ENCODE results near the gene LPAR3.
A peak's percentile ranks its signal among the peaks of the same experiment; 100 is the strongest.

LPAR3 gene

DNA sequence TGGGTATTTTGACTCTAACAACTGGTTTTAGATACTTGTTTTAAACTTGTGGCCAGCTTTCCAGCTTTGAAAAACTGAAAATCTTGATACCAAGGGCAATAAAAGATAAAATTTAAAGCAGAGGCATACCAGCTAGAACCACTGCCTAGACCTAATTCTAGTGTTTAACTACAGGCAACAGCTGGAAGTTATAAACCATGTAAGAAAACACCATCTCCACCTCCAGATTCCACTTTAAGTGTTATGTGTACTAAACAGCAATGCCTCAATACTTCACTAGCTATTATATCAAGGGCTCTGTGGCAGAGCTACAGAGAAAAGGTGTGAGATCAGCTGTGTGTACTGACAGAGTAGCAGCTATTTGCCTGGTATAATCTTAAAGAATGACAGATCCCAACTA is 69.5 kb downstream of the LPAR3 start:
- Histone ChIP-seq H3K9me3 (ENCODE audit: control insufficient read depth, insufficient read depth, low read depth, low read length) (no peaks in the 10 kb centered on the region), H3K27ac (ENCODE audit: extremely low read depth, low read depth, low read length) (no peak overlapping the region), H3K4me1 (ENCODE audit: control insufficient read depth, insufficient read depth, low read length) (no peaks in the 10 kb centered on the region), H3K4me3 (ENCODE audit: low read depth, low read length) (no peak overlapping the region), H3K36me3 (ENCODE audit: control insufficient read depth in 2 of 2, insufficient read depth in 1 of 2, low read length in 2 of 2) (no peaks in the 10 kb centered on the region)
- ChIA-PET CTCF (interaction anchor here (1.0 kb wide), 1 partner anchor 70 kb away, joined by 3 read pairs; no protein-coding TSS in a partner anchor), POLR2A (no interaction called here)
- TF ChIP-seq, protein P1, sequence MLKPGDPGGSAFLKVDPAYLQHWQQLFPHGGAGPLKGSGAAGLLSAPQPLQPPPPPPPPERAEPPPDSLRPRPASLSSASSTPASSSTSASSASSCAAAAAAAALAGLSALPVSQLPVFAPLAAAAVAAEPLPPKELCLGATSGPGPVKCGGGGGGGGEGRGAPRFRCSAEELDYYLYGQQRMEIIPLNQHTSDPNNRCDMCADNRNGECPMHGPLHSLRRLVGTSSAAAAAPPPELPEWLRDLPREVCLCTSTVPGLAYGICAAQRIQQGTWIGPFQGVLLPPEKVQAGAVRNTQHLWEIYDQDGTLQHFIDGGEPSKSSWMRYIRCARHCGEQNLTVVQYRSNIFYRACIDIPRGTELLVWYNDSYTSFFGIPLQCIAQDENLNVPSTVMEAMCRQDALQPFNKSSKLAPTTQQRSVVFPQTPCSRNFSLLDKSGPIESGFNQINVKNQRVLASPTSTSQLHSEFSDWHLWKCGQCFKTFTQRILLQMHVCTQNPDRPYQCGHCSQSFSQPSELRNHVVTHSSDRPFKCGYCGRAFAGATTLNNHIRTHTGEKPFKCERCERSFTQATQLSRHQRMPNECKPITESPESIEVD (tag by site-specific recombination; IDR thresholded peaks at IDR 0.05): peak; percentile 70
- TF ChIP-seq ZNF473 (tag by site-specific recombination; IDR thresholded peaks at IDR 0.05) (no peak), ZNF48 (tag by site-specific recombination; IDR thresholded peaks at IDR 0.05) (no peak)
- TF ChIP-seq, protein P2, sequence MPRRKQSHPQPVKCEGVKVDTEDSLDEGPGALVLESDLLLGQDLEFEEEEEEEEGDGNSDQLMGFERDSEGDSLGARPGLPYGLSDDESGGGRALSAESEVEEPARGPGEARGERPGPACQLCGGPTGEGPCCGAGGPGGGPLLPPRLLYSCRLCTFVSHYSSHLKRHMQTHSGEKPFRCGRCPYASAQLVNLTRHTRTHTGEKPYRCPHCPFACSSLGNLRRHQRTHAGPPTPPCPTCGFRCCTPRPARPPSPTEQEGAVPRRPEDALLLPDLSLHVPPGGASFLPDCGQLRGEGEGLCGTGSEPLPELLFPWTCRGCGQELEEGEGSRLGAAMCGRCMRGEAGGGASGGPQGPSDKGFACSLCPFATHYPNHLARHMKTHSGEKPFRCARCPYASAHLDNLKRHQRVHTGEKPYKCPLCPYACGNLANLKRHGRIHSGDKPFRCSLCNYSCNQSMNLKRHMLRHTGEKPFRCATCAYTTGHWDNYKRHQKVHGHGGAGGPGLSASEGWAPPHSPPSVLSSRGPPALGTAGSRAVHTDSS (tag by site-specific recombination; IDR thresholded peaks at IDR 0.05): no peak
- TF ChIP-seq, protein P3, sequence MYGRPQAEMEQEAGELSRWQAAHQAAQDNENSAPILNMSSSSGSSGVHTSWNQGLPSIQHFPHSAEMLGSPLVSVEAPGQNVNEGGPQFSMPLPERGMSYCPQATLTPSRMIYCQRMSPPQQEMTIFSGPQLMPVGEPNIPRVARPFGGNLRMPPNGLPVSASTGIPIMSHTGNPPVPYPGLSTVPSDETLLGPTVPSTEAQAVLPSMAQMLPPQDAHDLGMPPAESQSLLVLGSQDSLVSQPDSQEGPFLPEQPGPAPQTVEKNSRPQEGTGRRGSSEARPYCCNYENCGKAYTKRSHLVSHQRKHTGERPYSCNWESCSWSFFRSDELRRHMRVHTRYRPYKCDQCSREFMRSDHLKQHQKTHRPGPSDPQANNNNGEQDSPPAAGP (tag by site-specific recombination; IDR thresholded peaks at IDR 0.05): no peak
- TF ChIP-seq, protein P4, sequence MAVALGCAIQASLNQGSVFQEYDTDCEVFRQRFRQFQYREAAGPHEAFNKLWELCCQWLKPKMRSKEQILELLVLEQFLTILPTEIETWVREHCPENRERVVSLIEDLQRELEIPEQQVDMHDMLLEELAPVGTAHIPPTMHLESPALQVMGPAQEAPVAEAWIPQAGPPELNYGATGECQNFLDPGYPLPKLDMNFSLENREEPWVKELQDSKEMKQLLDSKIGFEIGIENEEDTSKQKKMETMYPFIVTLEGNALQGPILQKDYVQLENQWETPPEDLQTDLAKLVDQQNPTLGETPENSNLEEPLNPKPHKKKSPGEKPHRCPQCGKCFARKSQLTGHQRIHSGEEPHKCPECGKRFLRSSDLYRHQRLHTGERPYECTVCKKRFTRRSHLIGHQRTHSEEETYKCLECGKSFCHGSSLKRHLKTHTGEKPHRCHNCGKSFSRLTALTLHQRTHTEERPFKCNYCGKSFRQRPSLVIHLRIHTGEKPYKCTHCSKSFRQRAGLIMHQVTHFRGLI (tag by site-specific recombination; IDR thresholded peaks at IDR 0.05): no peak

DNA sequence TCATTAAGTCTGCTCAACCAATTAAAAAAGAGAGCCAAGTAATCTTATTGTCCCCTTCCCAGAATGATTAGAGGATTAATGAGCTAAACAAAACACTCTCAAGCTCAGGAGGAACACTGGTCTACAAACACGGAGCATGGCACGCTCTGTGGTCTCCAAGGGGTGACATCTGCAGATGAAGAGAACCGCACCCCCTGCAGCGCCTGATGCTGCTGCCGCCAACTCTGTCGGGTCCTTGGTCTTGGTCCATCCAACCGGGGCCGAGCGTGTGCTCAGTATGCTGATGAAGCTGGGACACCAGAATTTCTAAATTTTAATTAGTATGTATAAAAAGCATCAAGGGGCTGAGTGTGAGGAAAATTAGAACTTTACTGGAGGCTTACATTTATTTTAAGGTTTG is 82.7 kb downstream of the LPAR3 start:
- Histone ChIP-seq H3K4me1 (ENCODE audit: control insufficient read depth, insufficient read depth, low read length) (no peaks in the 10 kb centered on the region), H3K36me3 (ENCODE audit: control insufficient read depth in 2 of 2, insufficient read depth in 1 of 2, low read length in 2 of 2) (no peaks in the 10 kb centered on the region), H3K27ac (ENCODE audit: extremely low read depth, low read depth, low read length) (no peak overlapping the region), H3K9me3 (ENCODE audit: control insufficient read depth, insufficient read depth, low read depth, low read length) (no peaks in the 10 kb centered on the region), H3K4me3 (ENCODE audit: low read depth, low read length) (no peak overlapping the region)
- POLR2A ChIA-PET: no interaction called here
- CTCF ChIA-PET: no interaction called here
- TF ChIP-seq, protein P5, sequence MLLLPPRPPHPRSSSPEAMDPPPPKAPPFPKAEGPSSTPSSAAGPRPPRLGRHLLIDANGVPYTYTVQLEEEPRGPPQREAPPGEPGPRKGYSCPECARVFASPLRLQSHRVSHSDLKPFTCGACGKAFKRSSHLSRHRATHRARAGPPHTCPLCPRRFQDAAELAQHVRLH (tag by site-specific recombination; IDR thresholded peaks at IDR 0.05): no peak
- no peak for TF ChIP-seq GLI2 (tag by site-specific recombination; IDR thresholded peaks at IDR 0.05; ENCODE audit: borderline replicate concordance, low read depth)
- no peak for TF ChIP-seq GFI1B (tag by site-specific recombination; IDR thresholded peaks at IDR 0.05)

DNA sequence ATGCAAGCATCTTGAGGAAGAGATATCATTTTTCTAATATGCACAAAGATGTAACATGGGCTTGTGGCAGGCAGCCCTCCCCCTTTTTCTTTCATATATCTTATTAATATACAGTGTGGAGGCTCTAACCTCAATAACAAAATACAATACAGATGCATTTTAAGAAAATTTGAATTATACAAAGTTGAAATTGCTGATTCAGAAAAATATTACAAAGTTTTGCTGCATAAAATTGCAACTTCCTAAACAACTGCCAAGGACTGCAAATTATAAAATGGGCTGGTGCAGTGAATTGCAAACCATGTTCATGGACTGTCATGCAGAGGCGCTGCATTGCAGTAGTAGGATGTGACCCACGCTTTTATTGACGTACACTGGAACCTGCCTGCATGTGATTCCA is 84.0 kb downstream of the LPAR3 start:
- ChIA-PET CTCF (no interaction called here), POLR2A (no interaction called here)
- H3K4me1 ChIP-seq (ENCODE audit: control insufficient read depth, insufficient read depth, low read length): no peaks in the 10 kb centered on the region
- H3K27ac ChIP-seq (ENCODE audit: extremely low read depth, low read depth, low read length): no peak overlapping the region
- H3K36me3 ChIP-seq (ENCODE audit: control insufficient read depth in 2 of 2, insufficient read depth in 1 of 2, low read length in 2 of 2): no peaks in the 10 kb centered on the region
- H3K4me3 ChIP-seq (ENCODE audit: low read depth, low read length): no peak overlapping the region
- TF ChIP-seq ZFP69B (tag by site-specific recombination; IDR thresholded peaks at IDR 0.05): no peak
- TF ChIP-seq ZNF501 (tag by site-specific recombination; IDR thresholded peaks at IDR 0.05): no peak
- TF ChIP-seq ZNF354C (tag by site-specific recombination; IDR thresholded peaks at IDR 0.05; ENCODE audit: borderline replicate concordance, low read depth): no peak
- no peak for TF ChIP-seq ZNF621 (tag by site-specific recombination; IDR thresholded peaks at IDR 0.05)
- TF ChIP-seq FEZF1 (tag by site-specific recombination; IDR thresholded peaks at IDR 0.05): no peak
- H3K9me3 ChIP-seq (ENCODE audit: control insufficient read depth, insufficient read depth, low read depth, low read length): no peaks in the 10 kb centered on the region
